MM.1S (cell line): Measurements from ENCODE around the gene STK10.
A peak's percentile ranks its signal among the peaks of the same experiment; 100 is the strongest.

Experiments
- DNase-seq: peaks from one replicate; pipeline ENCODE4 v3.0.0-alpha.2; 2015
- H2AFZ ChIP-seq: fragments of 300-600 bp; sonication (generic); 2 replicates; pipeline ENCODE4 v1.6.0; 2016; ENCODE audit warnings: antibody characterized with exemption, low read length
- H3F3A ChIP-seq: fragments of 300-600 bp; sonication (generic); 2 replicates; pipeline ENCODE4 v1.6.1; 2016; ENCODE audit warnings: mild to moderate bottlenecking, antibody characterized with exemption, low read length, moderate library complexity, mixed read lengths; ENCODE audit not compliant: insufficient read depth
- H3K27ac ChIP-seq: fragments of 300-600 bp; sonication (generic); 2 replicates; pipeline ENCODE4 v1.5.1; 2016; ENCODE audit warnings: mild to moderate bottlenecking, low read length
- H3K27me3 ChIP-seq: fragments of 300-600 bp; sonication (generic); replicated peaks from 2 replicates; pipeline ENCODE4 v1.6.0; 2016; ENCODE audit warnings: low read length; ENCODE audit not compliant: insufficient read depth
- H3K36me3 ChIP-seq: fragments of 300-600 bp; sonication (generic); replicated peaks from 2 replicates; pipeline ENCODE4 v1.6.1; 2016; ENCODE audit warnings: mild to moderate bottlenecking, low read length, mixed read lengths; ENCODE audit not compliant: insufficient read depth
- H3K4me1 ChIP-seq: fragments of 300-600 bp; sonication (generic); 2 replicates; pipeline ENCODE4 v1.6.1; 2016; ENCODE audit warnings: low read length, mixed read lengths
- H3K4me2 ChIP-seq: fragments of 300-600 bp; sonication (generic); 2 replicates; pipeline ENCODE4 v1.6.0; 2016; ENCODE audit warnings: low read depth, low read length
- H3K4me3 ChIP-seq: fragments of 300-600 bp; sonication (generic); 2 replicates; pipeline ENCODE4 v1.5.1; 2016; ENCODE audit warnings: low read length, mixed read lengths
- H3K79me2 ChIP-seq: fragments of 300-600 bp; sonication (generic); 2 replicates; pipeline ENCODE4 v1.6.1; 2016; ENCODE audit warnings: mixed run types, low read length, mixed read lengths
- H3K9ac ChIP-seq: fragments of 300-600 bp; sonication (generic); 2 replicates; pipeline ENCODE4 v1.6.1; 2016; ENCODE audit warnings: low read length, mixed read lengths
- H3K9me2 ChIP-seq: fragments of 300-600 bp; sonication (generic); replicated peaks from 2 replicates; pipeline ENCODE4 v1.6.1; 2016; ENCODE audit warnings: mild to moderate bottlenecking, low read length, mixed read lengths; ENCODE audit not compliant: insufficient read depth
- H3K9me3 ChIP-seq: fragments of 300-600 bp; sonication (generic); replicated peaks from 2 replicates; pipeline ENCODE4 v1.6.1; 2016; ENCODE audit warnings: mild to moderate bottlenecking, low read length, mixed read lengths; ENCODE audit not compliant: insufficient read depth
- H4K20me1 ChIP-seq: fragments of 300-600 bp; sonication (generic); 2 replicates; pipeline ENCODE4 v1.6.1; 2016; ENCODE audit warnings: mild to moderate bottlenecking, low read length, moderate library complexity, mixed read lengths; ENCODE audit not compliant: insufficient read depth
- EZH2 ChIP-seq: fragments of 300-600 bp; sonication (generic); optimal IDR thresholded peaks from 2 replicates; pipeline ENCODE3; 2017; ENCODE audit warnings: low read depth, mild to moderate bottlenecking, antibody characterized with exemption, low read length, mixed read lengths
- EZH2phosphoT487 ChIP-seq: fragments of 300-600 bp; sonication (generic); IDR thresholded peaks from 2 replicates; pipeline ENCODE4 v1.6.1; 2018; ENCODE audit warnings: antibody characterized with exemption, low read length
- TF ChIP-seq, protein P1 (sequence below): fragments of 300-600 bp; sonication (generic); IDR thresholded peaks from 2 replicates; pipeline ENCODE4 v1.5.1; 2016; ENCODE audit warnings: antibody characterized with exemption, low read length, mixed read lengths

The STK10 gene

DNA sequence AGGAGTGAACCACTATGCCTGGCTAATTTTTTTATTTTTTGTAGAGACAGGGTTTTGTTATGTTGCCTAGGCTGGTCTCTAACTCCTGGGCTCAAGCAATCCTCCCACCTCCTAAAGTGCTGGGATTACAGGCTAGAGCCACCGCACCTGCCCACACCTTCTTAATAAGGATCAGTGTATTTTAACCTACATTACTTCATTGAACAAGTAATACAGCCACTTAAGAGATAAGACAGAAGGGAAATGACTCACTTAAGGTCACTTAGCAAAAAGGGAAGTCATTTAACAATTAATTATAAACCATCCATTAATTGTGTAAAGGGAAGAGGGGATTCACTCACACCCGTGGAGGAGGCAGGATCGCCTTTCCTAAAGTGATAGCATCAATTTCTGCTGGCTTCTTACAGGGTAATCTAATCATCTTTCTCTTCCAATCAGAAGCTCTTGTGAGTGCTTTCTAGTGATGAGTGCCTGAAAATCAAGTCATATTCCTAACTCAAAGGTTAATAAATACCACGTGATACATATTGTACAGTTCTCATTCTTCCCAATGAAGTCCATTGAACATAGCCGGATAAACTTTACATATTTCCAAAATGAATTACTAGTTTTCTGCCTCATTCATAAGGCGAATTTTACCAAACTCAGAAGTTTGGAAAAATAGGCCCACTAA is 185.0 kb downstream of the STK10 start:
- Histone ChIP-seq H3K27ac (no peak overlapping the region), H3K4me1 (peaks cover 16% of the 10 kb centered on the region)

DNA sequence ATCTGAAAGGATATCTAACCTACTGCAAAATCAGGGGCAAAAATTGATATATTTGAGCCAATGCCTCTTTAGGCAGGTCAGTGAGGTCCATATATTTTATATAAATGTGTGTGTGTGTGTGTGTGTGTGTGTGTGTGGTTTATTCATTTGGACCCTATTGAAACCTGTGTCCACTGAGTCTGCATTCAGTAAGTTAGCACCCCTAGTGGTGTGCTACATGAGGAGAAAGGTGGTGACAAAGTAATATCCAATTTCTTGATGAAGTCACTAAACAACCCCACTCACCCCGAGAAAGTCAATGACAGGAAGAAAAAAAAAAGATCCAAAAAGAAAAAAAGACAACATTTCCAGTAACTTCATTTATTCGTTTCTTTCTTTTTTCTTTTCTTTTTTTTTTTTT is 185.7 kb downstream of the STK10 start:
- TF ChIP-seq, protein P1, sequence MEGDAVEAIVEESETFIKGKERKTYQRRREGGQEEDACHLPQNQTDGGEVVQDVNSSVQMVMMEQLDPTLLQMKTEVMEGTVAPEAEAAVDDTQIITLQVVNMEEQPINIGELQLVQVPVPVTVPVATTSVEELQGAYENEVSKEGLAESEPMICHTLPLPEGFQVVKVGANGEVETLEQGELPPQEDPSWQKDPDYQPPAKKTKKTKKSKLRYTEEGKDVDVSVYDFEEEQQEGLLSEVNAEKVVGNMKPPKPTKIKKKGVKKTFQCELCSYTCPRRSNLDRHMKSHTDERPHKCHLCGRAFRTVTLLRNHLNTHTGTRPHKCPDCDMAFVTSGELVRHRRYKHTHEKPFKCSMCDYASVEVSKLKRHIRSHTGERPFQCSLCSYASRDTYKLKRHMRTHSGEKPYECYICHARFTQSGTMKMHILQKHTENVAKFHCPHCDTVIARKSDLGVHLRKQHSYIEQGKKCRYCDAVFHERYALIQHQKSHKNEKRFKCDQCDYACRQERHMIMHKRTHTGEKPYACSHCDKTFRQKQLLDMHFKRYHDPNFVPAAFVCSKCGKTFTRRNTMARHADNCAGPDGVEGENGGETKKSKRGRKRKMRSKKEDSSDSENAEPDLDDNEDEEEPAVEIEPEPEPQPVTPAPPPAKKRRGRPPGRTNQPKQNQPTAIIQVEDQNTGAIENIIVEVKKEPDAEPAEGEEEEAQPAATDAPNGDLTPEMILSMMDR, result peak; percentile 48
- TF ChIP-seq EZH2phosphoT487, result no peak
- Histone ChIP-seq H4K20me1 (peaks cover 28% of the 10 kb centered on the region), H3K4me2 (no peak overlapping the region)

More for the DNA sequence above, 185.0 kb downstream of the STK10 start:
- no peak overlapping the region for H3K9ac ChIP-seq
- H3K9me2 ChIP-seq, result no peaks in the 10 kb centered on the region
- H3K4me2 ChIP-seq, result no peak overlapping the region
- peaks cover 23% of the 10 kb centered on the region for H4K20me1 ChIP-seq
- H3K79me2 ChIP-seq, result peaks cover 92% of the 10 kb centered on the region
- DNase-seq, result no peak
- no peaks in the 10 kb centered on the region for H3K9me3 ChIP-seq
- H3F3A ChIP-seq, result peaks cover 13% of the 10 kb centered on the region
- no peak for TF ChIP-seq EZH2phosphoT487
- TF ChIP-seq, protein P1, result no peak
- TF ChIP-seq EZH2, result no peak
- H3K27me3 ChIP-seq, result no peaks in the 10 kb centered on the region
- no peak overlapping the region for H2AFZ ChIP-seq
- no peak overlapping the region for H3K4me3 ChIP-seq
- no peaks in the 10 kb centered on the region for H3K36me3 ChIP-seq

DNA sequence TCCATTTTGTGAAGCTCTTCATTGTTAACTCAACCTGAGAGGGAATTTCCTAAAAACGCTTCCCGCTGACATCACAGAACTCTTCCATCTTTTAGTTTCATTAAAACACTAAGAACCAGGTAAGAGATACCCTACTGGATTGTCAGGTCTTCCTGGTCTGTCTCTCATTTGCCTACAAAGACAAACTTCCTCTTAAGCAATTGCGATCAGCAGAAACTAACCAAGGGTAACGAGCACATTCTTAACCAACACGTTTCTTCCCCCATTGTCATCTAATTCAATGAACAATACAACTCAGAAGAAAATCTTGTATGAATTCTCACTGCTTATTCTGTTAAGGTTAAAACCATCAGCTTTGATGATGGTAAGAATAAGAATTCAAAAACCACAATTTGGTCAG is 188.1 kb downstream of the STK10 start:
- no peak overlapping the region for H3K4me3 ChIP-seq
- peaks cover 35% of the 10 kb centered on the region for H4K20me1 ChIP-seq
- H3K27me3 ChIP-seq, result no peaks in the 10 kb centered on the region
- no peak overlapping the region for H2AFZ ChIP-seq
- peaks cover 97% of the 10 kb centered on the region for H3K79me2 ChIP-seq
- TF ChIP-seq EZH2 (no peak), EZH2phosphoT487 (no peak)
- TF ChIP-seq, protein P1, result no peak
- no peaks in the 10 kb centered on the region; the same call in 1 of the 2 replicates for H3K36me3 ChIP-seq
- no peak for DNase-seq
- no peak overlapping the region for H3K4me2 ChIP-seq
- no peaks in the 10 kb centered on the region for H3K9me3 ChIP-seq
- no peak overlapping the region for H3K9ac ChIP-seq
- H3K4me1 ChIP-seq, result peaks cover 16% of the 10 kb centered on the region
- no peak overlapping the region for H3K27ac ChIP-seq
- 0 out of 2 replicates have a peak, but pooled peaks cover 5% of the 10 kb centered on the region for H3F3A ChIP-seq
- H3K9me2 ChIP-seq, result no peaks in the 10 kb centered on the region

More for the DNA sequence above, 185.7 kb downstream of the STK10 start:
- Histone ChIP-seq H3F3A (peaks cover 13% of the 10 kb centered on the region), H3K27me3 (no peaks in the 10 kb centered on the region), H3K9me3 (no peaks in the 10 kb centered on the region), H2AFZ (no peak overlapping the region), H3K9me2 (no peaks in the 10 kb centered on the region), H3K4me3 (no peak overlapping the region), H3K79me2 (peaks cover 92% of the 10 kb centered on the region), H3K4me1 (peaks cover 16% of the 10 kb centered on the region), H3K27ac (no peak overlapping the region), H3K9ac (no peak overlapping the region), H3K36me3 (no peaks in the 10 kb centered on the region)
- DNase-seq, result peak; percentile 36
